Inflammatory macrophage treated with lipopolysaccharide for 1 hour (primary cell): ENCODE results near the gene PSMD1.
"Not testable (repeated sequence)": the region's sequence is repeated elsewhere in the genome, so short reads cannot be mapped to it uniquely, and the experiment has no call there.

Experiments used
- DNase-seq, 2 donors: peaks; one replicate each; pipeline ENCODE4 v3.0.0-alpha.2; 2020 to 2022

PSMD1 gene

GRCh38 chr2:231187736-231188505 is 131.3 kb downstream of the PSMD1 start:
- no peak for DNase-seq

- DNase-seq: no peak
Observed at GRCh38 chr2:231188506-231189170, 132.0 kb downstream of the PSMD1 start.

- DNase-seq: no peak
Observed at GRCh38 chr2:231189171-231189530, 132.5 kb downstream of the PSMD1 start.

- no peak for DNase-seq
Observed at GRCh38 chr2:231189571-231190495, 133.2 kb downstream of the PSMD1 start.

- no peak for DNase-seq
Observed at GRCh38 chr2:231190531-231191197, 134.0 kb downstream of the PSMD1 start.

- peak; percentile 25 to 38 for DNase-seq
Observed at GRCh38 chr2:231191896-231192872, 135.5 kb downstream of the PSMD1 start.

- DNase-seq: no peak
Observed at GRCh38 chr2:231193216-231193615, 136.5 kb downstream of the PSMD1 start.

GRCh38 chr2:231196592-231196991 is 139.9 kb downstream of the PSMD1 start:
- DNase-seq: no peak

- not testable (repeated sequence) for DNase-seq
Observed at GRCh38 chr2:231197196-231197595, 140.5 kb downstream of the PSMD1 start.

GRCh38 chr2:231197706-231198290 is 141.1 kb downstream of the PSMD1 start:
- no peak for DNase-seq

- DNase-seq: peak; percentile 65 to 75
Observed at GRCh38 chr2:231198291-231199173, 141.9 kb downstream of the PSMD1 start, which contains the start of gene ARMC9. TSS of gene ARMC9 (plus strand) at chr2:231198631. CDS start at chr2:231206239, 7,608 bp downstream.

- DNase-seq: no peak
Observed at GRCh38 chr2:231199219-231199618, 142.6 kb downstream of the PSMD1 start.

- no peak for DNase-seq
Observed at GRCh38 chr2:231200805-231201474, 144.3 kb downstream of the PSMD1 start.

GRCh38 chr2:231201475-231201814 is 144.8 kb downstream of the PSMD1 start:
- DNase-seq: no peak

- no peak for DNase-seq
Observed at GRCh38 chr2:231203087-231203486, 146.4 kb downstream of the PSMD1 start.

GRCh38 chr2:231204146-231204545 is 147.5 kb downstream of the PSMD1 start:
- DNase-seq: no peak

- DNase-seq: no peak
Observed at GRCh38 chr2:231204581-231204980, 147.9 kb downstream of the PSMD1 start.

- no peak for DNase-seq
Observed at GRCh38 chr2:231207734-231208133, 151.1 kb downstream of the PSMD1 start.

- no peak for DNase-seq
Observed at GRCh38 chr2:231210782-231211181, 154.1 kb downstream of the PSMD1 start.
